A549 (cell line): Measurements from ENCODE around the gene PGBD5.

Experiments
- CBX8 ChIP-seq: fragments of 200-600 bp; sonication (generic); IDR thresholded peaks from 2 replicates; pipeline ENCODE4 v1.6.1; 2016
- EP300 ChIP-seq, 2 experiments: fragments of >200 bp; sonication (Bioruptor Twin); formaldehyde crosslinking; IDR thresholded peaks; 2 replicates in 1 of 2; 3 replicates in 1 of 2; pipeline ENCODE4 v1.6.1; 2016 to 2017
- MAZ ChIP-seq: fragments of 150-350 bp; IDR thresholded peaks from 2 replicates; pipeline ENCODE4 v1.6.1; 2014; ENCODE audit warnings: antibody characterized with exemption, low read depth, low read length, borderline replicate concordance
- PHF8 ChIP-seq: fragments of 200-600 bp; sonication (generic); IDR thresholded peaks from 2 replicates; pipeline ENCODE4 v1.6.1; 2016; ENCODE audit warnings: low read depth, mild to moderate bottlenecking, antibody characterized with exemption, moderate library complexity, borderline replicate concordance
- POLR2A ChIP-seq: IDR thresholded peaks from 2 replicates; pipeline ENCODE4 v1.6.1; 2012; ENCODE audit warnings: mild to moderate bottlenecking, low read length
- POLR2AphosphoS2 ChIP-seq: conservative IDR thresholded peaks from 2 replicates; pipeline ENCODE4 v1.6.1; 2012; ENCODE audit warnings: low read length, improper control_type of control experiment, inconsistent platforms
- SMC3 ChIP-seq: fragments of >200 bp; sonication (Bioruptor Twin); formaldehyde crosslinking; IDR thresholded peaks from 3 replicates; pipeline ENCODE4 v1.6.1; 2018; ENCODE audit warnings: inconsistent platforms
- ZFP36 ChIP-seq: fragments of 450-650 bp; IDR thresholded peaks from 2 replicates; pipeline ENCODE4 v1.6.1; 2014; ENCODE audit warnings: borderline replicate concordance; ENCODE audit not compliant: partially characterized antibody
- TF ChIP-seq, protein P1 (sequence below): fragments of 250-450 bp; sonication (Bioruptor Pico); IDR thresholded peaks from 2 replicates; pipeline ENCODE4 v1.5.0; 2021; ENCODE audit warnings: mild to moderate bottlenecking, moderate library complexity, borderline replicate concordance
- TF ChIP-seq, protein P2 (sequence below): fragments of >200 bp; sonication (Bioruptor Twin); formaldehyde crosslinking; IDR thresholded peaks from 3 replicates; pipeline ENCODE4 v1.5.1; 2016
- TF ChIP-seq, protein P3 (sequence below): IDR thresholded peaks from 2 replicates; pipeline ENCODE4 v1.6.1; 2012
- TF ChIP-seq, protein P4 (sequence below): fragments of 450-650 bp; IDR thresholded peaks from 2 replicates; pipeline ENCODE4 v1.6.1; 2014; ENCODE audit warnings: antibody characterized with exemption

DNA sequence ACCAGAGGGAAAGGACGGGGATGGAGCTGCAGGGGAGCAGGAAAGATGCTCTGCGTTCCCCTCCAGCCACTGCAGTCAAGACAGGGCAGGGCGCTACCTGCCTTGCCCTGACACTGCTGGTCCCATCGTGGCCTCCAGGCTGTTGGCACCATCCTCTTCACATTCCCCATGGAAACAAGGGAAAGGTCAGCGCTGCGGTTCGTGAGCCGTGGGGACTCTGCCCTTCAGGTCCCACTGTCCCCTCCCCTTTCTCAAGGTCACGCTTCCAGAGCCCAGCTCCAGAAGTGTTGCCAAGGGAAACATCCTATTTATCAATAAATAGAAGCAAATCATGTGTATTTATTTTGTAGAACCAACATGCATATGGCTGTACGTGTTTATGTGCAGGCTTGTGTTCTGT is 56.0 kb downstream of the PGBD5 start:
- TF ChIP-seq POLR2A (no peak), MAZ (no peak), SMC3 (no peak), POLR2AphosphoS2 (no peak), EP300 (IDR thresholded peaks at IDR 0.05) (no peak), PHF8 (no peak), CBX8 (no peak), ZFP36 (no peak)
- TF ChIP-seq, protein P1, sequence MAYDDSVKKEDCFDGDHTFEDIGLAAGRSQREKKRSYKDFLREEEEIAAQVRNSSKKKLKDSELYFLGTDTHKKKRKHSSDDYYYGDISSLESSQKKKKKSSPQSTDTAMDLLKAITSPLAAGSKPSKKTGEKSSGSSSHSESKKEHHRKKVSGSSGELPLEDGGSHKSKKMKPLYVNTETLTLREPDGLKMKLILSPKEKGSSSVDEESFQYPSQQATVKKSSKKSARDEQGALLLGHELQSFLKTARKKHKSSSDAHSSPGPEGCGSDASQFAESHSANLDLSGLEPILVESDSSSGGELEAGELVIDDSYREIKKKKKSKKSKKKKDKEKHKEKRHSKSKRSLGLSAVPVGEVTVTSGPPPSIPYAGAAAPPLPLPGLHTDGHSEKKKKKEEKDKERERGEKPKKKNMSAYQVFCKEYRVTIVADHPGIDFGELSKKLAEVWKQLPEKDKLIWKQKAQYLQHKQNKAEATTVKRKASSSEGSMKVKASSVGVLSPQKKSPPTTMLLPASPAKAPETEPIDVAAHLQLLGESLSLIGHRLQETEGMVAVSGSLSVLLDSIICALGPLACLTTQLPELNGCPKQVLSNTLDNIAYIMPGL (CRISPR knock-in tag): no peak
- TF ChIP-seq, protein P2, sequence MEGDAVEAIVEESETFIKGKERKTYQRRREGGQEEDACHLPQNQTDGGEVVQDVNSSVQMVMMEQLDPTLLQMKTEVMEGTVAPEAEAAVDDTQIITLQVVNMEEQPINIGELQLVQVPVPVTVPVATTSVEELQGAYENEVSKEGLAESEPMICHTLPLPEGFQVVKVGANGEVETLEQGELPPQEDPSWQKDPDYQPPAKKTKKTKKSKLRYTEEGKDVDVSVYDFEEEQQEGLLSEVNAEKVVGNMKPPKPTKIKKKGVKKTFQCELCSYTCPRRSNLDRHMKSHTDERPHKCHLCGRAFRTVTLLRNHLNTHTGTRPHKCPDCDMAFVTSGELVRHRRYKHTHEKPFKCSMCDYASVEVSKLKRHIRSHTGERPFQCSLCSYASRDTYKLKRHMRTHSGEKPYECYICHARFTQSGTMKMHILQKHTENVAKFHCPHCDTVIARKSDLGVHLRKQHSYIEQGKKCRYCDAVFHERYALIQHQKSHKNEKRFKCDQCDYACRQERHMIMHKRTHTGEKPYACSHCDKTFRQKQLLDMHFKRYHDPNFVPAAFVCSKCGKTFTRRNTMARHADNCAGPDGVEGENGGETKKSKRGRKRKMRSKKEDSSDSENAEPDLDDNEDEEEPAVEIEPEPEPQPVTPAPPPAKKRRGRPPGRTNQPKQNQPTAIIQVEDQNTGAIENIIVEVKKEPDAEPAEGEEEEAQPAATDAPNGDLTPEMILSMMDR: no peak
- TF ChIP-seq, protein P3, sequence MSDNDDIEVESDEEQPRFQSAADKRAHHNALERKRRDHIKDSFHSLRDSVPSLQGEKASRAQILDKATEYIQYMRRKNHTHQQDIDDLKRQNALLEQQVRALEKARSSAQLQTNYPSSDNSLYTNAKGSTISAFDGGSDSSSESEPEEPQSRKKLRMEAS: no peak
- TF ChIP-seq, protein P4, sequence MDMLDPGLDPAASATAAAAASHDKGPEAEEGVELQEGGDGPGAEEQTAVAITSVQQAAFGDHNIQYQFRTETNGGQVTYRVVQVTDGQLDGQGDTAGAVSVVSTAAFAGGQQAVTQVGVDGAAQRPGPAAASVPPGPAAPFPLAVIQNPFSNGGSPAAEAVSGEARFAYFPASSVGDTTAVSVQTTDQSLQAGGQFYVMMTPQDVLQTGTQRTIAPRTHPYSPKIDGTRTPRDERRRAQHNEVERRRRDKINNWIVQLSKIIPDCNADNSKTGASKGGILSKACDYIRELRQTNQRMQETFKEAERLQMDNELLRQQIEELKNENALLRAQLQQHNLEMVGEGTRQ: no peak
